Measurements from ENCODE around the gene KIF5B. TPM values are rescaled to one million over a fixed set of nuclear protein-coding genes. Genes with fewer than 3 reads are reported as not detected.

The KIF5B gene
- total RNA-seq, 4 donors from 2014 or later: 118 to 162 (median 144) TPM

- peaks cover 0 to 8% (median 0%) of the 10 kb centered on the region in 4 donors for H3K9me3 ChIP-seq
- DNase-seq (ENCODE audit: low spot score in 2 of 2): no peak
- no peaks in the 10 kb centered on the region for H3K4me1 ChIP-seq
- 67 to 76% methylated on average over 3 of the region's 3 CpGs for WGBS, 2 donors
- no peaks in the 10 kb centered on the region for H3K27me3 ChIP-seq
- no peak overlapping the region for H3K4me3 ChIP-seq
- H3K27ac ChIP-seq: no peak overlapping the region
- no peaks in the 10 kb centered on the region for H3K36me3 ChIP-seq
- TF ChIP-seq POLR2A (IDR thresholded peaks at IDR 0.05) (no peak), EP300 (IDR thresholded peaks at IDR 0.05) (peak in 1 of 2 donors; percentile 54), CTCF (IDR thresholded peaks at IDR 0.05) (no peak)
These were observed 96.6 kb downstream of the KIF5B start for GRCh38 chr10:31959461-31960173.

Small RNA genes lying within 50 kb of the gene (small RNA-seq; reads per million reads assigned to genes)
- gene RF00019 (not detected), gene RN7SL825P (not detected)

Other genes starting within 250 kb of the KIF5B start
- 10 to 100 TPM; 38.8 to 65.7 (median 47.7) TPM for gene ARHGAP12, start 127.6 kb downstream of the KIF5B start, total RNA-seq